ENCODE measurements around the gene GPD2. TPM values are rescaled to one million over a fixed set of nuclear protein-coding genes. Genes with fewer than 3 reads are reported as not detected.

GPD2 gene
- total and polyA plus RNA-seq, 2 of the 4 experiments (the other 2 are of a cell fraction): 20.4 to 100 TPM

DNA sequence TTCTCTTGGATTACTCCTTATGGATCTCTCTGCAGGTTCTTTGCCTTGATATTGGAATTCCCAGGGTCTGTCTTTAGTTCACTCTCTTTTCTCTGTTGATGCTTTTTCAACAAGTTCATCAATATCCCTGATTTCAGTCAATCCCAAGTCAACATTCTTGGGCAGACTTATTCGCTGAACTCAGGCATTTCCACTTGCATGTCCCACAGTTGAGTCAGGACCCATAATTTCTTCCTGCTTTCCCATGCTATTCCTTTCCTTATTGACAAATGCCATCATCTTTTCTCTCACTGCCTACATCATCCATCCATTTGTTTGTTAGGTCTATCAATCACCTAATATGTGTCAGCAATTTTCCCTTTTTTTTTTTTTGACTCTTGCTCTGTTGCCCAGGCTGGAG is 11.6 kb downstream of the GPD2 start:
- Histone ChIP-seq H3K4me3 (ENCODE audit: insufficient read depth, low read depth, low read length) (no peak overlapping the region), H2AK5ac (ENCODE audit: low read depth, low read length) (no peak overlapping the region), H3K56ac (ENCODE audit: extremely low read depth, insufficient read depth, low read length) (no peak overlapping the region), H2BK20ac (ENCODE audit: low read depth, low read length) (peak overlapping the region; percentile 54; the same call in 1 of the 2 replicates), H2AFZ (replicated peaks; ENCODE audit: low read length, poor library complexity) (no peak overlapping the region), H3K27ac (ENCODE audit: insufficient read depth, low read length) (no peak overlapping the region), H4K91ac (ENCODE audit: insufficient read depth, low read depth, low read length) (no peak overlapping the region; the same call in 1 of the 2 replicates), H2BK120ac (ENCODE audit: low read depth, low read length) (no peak overlapping the region), H2BK15ac (ENCODE audit: low read depth, low read length) (no peak overlapping the region; the same call in 2 of the 3 replicates), H4K8ac (ENCODE audit: low read depth in 2 of 2, low read length in 2 of 2) (no peak overlapping the region), H3K36me3 (ENCODE audit: control insufficient read depth, insufficient read depth, low read length) (no peaks in the 10 kb centered on the region), H3K23ac (ENCODE audit: low read depth, low read length) (no peak overlapping the region), H3K14ac (replicated peaks; ENCODE audit: low read depth, low read length) (peak overlapping the region; percentile 47; the same call in 1 of the 2 replicates), H2AK9ac (replicated peaks; ENCODE audit: low read depth, low read length, poor library complexity) (no peak overlapping the region), H3K4me1 (ENCODE audit: control insufficient read depth, insufficient read depth, low read length) (no peaks in the 10 kb centered on the region), H3K79me1 (ENCODE audit: low read depth in 1 of 2, low read length in 2 of 2) (peaks cover 20 to 39% of the 10 kb centered on the region in 2 experiments), H4K20me1 (ENCODE audit: insufficient read depth, low read length) (no peaks in the 10 kb centered on the region), H3K4ac (ENCODE audit: low read depth, low read length) (no peak overlapping the region), H3K9ac (ENCODE audit: low read depth, low read length) (no peak overlapping the region), H4K5ac (ENCODE audit: low read depth, low read length) (peak overlapping the region; percentile 38; the same call in 1 of the 2 replicates), H3K18ac (ENCODE audit: low read depth, low read length) (no peak overlapping the region), H3K4me2 (ENCODE audit: low read depth, low read length) (no peak overlapping the region), H3K27me3 (ENCODE audit: control insufficient read depth, insufficient read depth, low read length) (no peaks in the 10 kb centered on the region), H2BK5ac (ENCODE audit: low read depth, low read length, poor library complexity, severe bottlenecking) (no peak overlapping the region), H3K9me3 (ENCODE audit: control insufficient read depth, insufficient read depth, low read length) (no peaks in the 10 kb centered on the region), H3K9me1 (ENCODE audit: insufficient read depth, low read length) (0 out of 2 replicates have a peak, but pooled peaks cover 3% of the 10 kb centered on the region)
- no TSS peak for BruUV-seq (replicated peaks)
- in situ Hi-C loops (cut with MboI; ENCODE audit: low sequenced_read_pairs) (no loop called here), dilution Hi-C loops (cut with HindIII; ENCODE audit: low sequenced_read_pairs, unreplicated experiment) (no loop called here), intact Hi-C loops (cut with micrococcal nuclease) (no loop called here)
- CTCF ChIA-PET: no interaction called here
- DNase-seq: no peak
- 100% methylated on average over 1 of the region's 1 CpG; no CpG with 5 or more reads in 1 of the 2 experiments for WGBS, 2 experiments (ENCODE audit: extremely low coverage in 2 of 2, insufficient read length in 1 of 2)
- no peak for TF ChIP-seq MAZ (IDR thresholded peaks at IDR 0.05; ENCODE audit: borderline replicate concordance, low read depth, low read length)
- TF ChIP-seq CHD1 (IDR thresholded peaks at IDR 0.05; ENCODE audit: low read depth, low read length): no peak
- TF ChIP-seq MXI1 (IDR thresholded peaks at IDR 0.05; ENCODE audit: borderline replicate concordance, low read depth, low read length): no peak
- no peak for TF ChIP-seq RAD21 (IDR thresholded peaks at IDR 0.05; ENCODE audit: low read length)
- POLR2A ChIA-PET (ENCODE audit: unreplicated experiment): no interaction called here
- ATAC-seq (ENCODE audit: low read depth): no peak

All from IMR-90 (cell line).